ENCODE measurements around the gene LDB2.

Gene LDB2

DNA sequence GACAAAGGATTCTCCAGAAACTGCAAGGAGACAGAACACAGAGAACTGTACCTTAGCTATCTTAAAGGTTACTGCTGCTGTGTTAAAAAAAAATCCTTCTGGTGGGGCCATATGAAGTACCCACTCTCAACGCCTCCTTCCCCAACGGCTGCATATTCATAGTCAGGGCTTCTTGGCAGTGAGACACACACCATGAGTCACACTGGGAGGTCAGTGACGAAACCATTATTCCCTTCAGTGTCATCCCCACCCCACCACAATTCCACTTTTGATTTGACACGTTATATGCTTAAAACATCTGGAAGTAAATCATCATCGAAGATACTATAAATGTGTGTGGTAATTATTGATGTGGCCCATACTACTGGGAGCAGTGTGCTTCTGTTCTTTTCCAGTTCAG, 271.5 kb downstream of the LDB2 start:
- Histone ChIP-seq H3K36me3 (ENCODE audit: control insufficient read depth in 2 of 2, insufficient read depth in 2 of 2, low read length in 2 of 2) (no peaks in the 10 kb centered on the region), H3K4me1 (ENCODE audit: control insufficient read depth in 2 of 2, insufficient read depth in 2 of 2, low read length in 2 of 2) (no peaks in the 10 kb centered on the region), H3K9me3 (ENCODE audit: control insufficient read depth in 2 of 2, low read length in 2 of 2) (no peaks in the 10 kb centered on the region), H3K27me3 (ENCODE audit: control insufficient read depth in 2 of 2, insufficient read depth in 2 of 2, low read length in 2 of 2) (no peaks in the 10 kb centered on the region), H3K4me3 (ENCODE audit: low read length in 2 of 2) (no peak overlapping the region), H3K27ac (ENCODE audit: low read depth in 2 of 2, low read length in 2 of 2) (no peak overlapping the region), H3K9ac (ENCODE audit: low read depth in 1 of 2, low read length in 2 of 2) (no peak overlapping the region)

DNA sequence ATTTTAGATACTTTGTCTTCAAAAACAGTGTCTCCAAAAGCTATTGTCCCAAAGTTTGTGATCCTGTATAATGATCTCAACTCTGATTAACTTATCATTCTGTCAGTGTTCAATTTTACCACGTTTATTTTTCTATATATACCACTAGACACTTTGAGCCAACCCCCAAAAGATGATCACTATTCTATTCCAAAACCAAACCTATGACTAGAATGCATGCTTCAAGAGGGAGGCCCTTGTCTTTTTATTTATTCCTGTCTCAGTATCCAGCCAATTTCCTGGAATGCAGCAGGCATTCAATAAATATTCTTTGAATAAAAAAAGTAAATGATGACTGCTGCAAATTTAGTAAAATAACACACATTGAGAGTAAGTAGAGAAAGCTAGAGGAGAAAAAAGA, 275.6 kb downstream of the LDB2 start:
- no peaks in the 10 kb centered on the region for H3K27me3 ChIP-seq (ENCODE audit: control insufficient read depth in 2 of 2, insufficient read depth in 2 of 2, low read length in 2 of 2)
- no peaks in the 10 kb centered on the region for H3K4me1 ChIP-seq (ENCODE audit: control insufficient read depth in 2 of 2, insufficient read depth in 2 of 2, low read length in 2 of 2)
- H3K36me3 ChIP-seq (ENCODE audit: control insufficient read depth in 2 of 2, insufficient read depth in 2 of 2, low read length in 2 of 2), result no peaks in the 10 kb centered on the region
- H3K9ac ChIP-seq (ENCODE audit: low read depth in 1 of 2, low read length in 2 of 2), result no peak overlapping the region
- H3K9me3 ChIP-seq (ENCODE audit: control insufficient read depth in 2 of 2, low read length in 2 of 2), result no peaks in the 10 kb centered on the region
- no peak overlapping the region for H3K27ac ChIP-seq (ENCODE audit: low read depth in 2 of 2, low read length in 2 of 2)
- H3K4me3 ChIP-seq (ENCODE audit: low read length in 2 of 2), result no peak overlapping the region

GRCh38 chr4:16617435-16617834, 281.0 kb downstream of the LDB2 start:
- H3K36me3 ChIP-seq (ENCODE audit: control insufficient read depth in 2 of 2, insufficient read depth in 2 of 2, low read length in 2 of 2), result no peaks in the 10 kb centered on the region
- no peaks in the 10 kb centered on the region for H3K4me1 ChIP-seq (ENCODE audit: control insufficient read depth in 2 of 2, insufficient read depth in 2 of 2, low read length in 2 of 2)
- H3K4me3 ChIP-seq (ENCODE audit: low read length in 2 of 2), result no peak overlapping the region
- H3K9ac ChIP-seq (ENCODE audit: low read depth in 1 of 2, low read length in 2 of 2), result no peak overlapping the region
- no peaks in the 10 kb centered on the region for H3K27me3 ChIP-seq (ENCODE audit: control insufficient read depth in 2 of 2, insufficient read depth in 2 of 2, low read length in 2 of 2)
- H3K27ac ChIP-seq (ENCODE audit: low read depth in 2 of 2, low read length in 2 of 2), result no peak overlapping the region
- H3K9me3 ChIP-seq (ENCODE audit: control insufficient read depth in 2 of 2, low read length in 2 of 2), result no peaks in the 10 kb centered on the region

DNA sequence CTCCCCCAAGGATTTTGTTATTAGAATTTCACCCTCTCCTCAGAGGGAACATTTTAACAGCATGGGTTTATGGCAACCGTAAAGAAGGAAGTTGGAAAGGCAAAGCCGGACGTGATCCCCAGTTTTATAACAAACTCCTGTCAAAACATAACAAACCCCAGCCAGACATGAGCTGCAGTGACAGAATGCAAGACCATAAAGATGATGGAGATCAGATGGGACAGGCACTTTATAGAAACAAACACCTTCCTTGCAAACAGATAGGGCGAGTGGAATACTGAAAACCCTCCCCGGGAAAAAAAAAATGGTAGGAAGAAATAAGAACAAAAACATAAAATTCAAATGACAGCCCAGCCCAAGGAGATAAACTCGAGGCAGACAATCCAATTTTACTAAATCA, 281.4 kb downstream of the LDB2 start:
- Histone ChIP-seq H3K4me1 (ENCODE audit: control insufficient read depth in 2 of 2, insufficient read depth in 2 of 2, low read length in 2 of 2) (no peaks in the 10 kb centered on the region), H3K27ac (ENCODE audit: low read depth in 2 of 2, low read length in 2 of 2) (no peak overlapping the region), H3K9ac (ENCODE audit: low read depth in 1 of 2, low read length in 2 of 2) (no peak overlapping the region), H3K9me3 (ENCODE audit: control insufficient read depth in 2 of 2, low read length in 2 of 2) (no peaks in the 10 kb centered on the region), H3K27me3 (ENCODE audit: control insufficient read depth in 2 of 2, insufficient read depth in 2 of 2, low read length in 2 of 2) (no peaks in the 10 kb centered on the region), H3K4me3 (ENCODE audit: low read length in 2 of 2) (no peak overlapping the region), H3K36me3 (ENCODE audit: control insufficient read depth in 2 of 2, insufficient read depth in 2 of 2, low read length in 2 of 2) (no peaks in the 10 kb centered on the region)

- no peak overlapping the region for H3K9ac ChIP-seq (ENCODE audit: low read depth in 1 of 2, low read length in 2 of 2)
- H3K4me3 ChIP-seq (ENCODE audit: low read length in 2 of 2), result no peak overlapping the region
- no peaks in the 10 kb centered on the region for H3K4me1 ChIP-seq (ENCODE audit: control insufficient read depth in 2 of 2, insufficient read depth in 2 of 2, low read length in 2 of 2)
- no peaks in the 10 kb centered on the region for H3K36me3 ChIP-seq (ENCODE audit: control insufficient read depth in 2 of 2, insufficient read depth in 2 of 2, low read length in 2 of 2)
- no peaks in the 10 kb centered on the region for H3K27me3 ChIP-seq (ENCODE audit: control insufficient read depth in 2 of 2, insufficient read depth in 2 of 2, low read length in 2 of 2)
- peaks cover 0 to 3% of the 10 kb centered on the region in 2 donors for H3K9me3 ChIP-seq (ENCODE audit: control insufficient read depth in 2 of 2, low read length in 2 of 2)
- H3K27ac ChIP-seq (ENCODE audit: low read depth in 2 of 2, low read length in 2 of 2), result no peak overlapping the region
Measured at GRCh38 chr4:16609170-16609758, 289.2 kb downstream of the LDB2 start.

- Histone ChIP-seq H3K4me1 (ENCODE audit: control insufficient read depth in 2 of 2, insufficient read depth in 2 of 2, low read length in 2 of 2) (no peaks in the 10 kb centered on the region), H3K4me3 (ENCODE audit: low read length in 2 of 2) (no peak overlapping the region), H3K36me3 (ENCODE audit: control insufficient read depth in 2 of 2, insufficient read depth in 2 of 2, low read length in 2 of 2) (no peaks in the 10 kb centered on the region), H3K27me3 (ENCODE audit: control insufficient read depth in 2 of 2, insufficient read depth in 2 of 2, low read length in 2 of 2) (no peaks in the 10 kb centered on the region), H3K9me3 (ENCODE audit: control insufficient read depth in 2 of 2, low read length in 2 of 2) (peaks cover 0 to 3% of the 10 kb centered on the region in 2 donors), H3K9ac (ENCODE audit: low read depth in 1 of 2, low read length in 2 of 2) (no peak overlapping the region), H3K27ac (ENCODE audit: low read depth in 2 of 2, low read length in 2 of 2) (no peak overlapping the region)
Measured at GRCh38 chr4:16608611-16609125, 289.8 kb downstream of the LDB2 start.

DNA sequence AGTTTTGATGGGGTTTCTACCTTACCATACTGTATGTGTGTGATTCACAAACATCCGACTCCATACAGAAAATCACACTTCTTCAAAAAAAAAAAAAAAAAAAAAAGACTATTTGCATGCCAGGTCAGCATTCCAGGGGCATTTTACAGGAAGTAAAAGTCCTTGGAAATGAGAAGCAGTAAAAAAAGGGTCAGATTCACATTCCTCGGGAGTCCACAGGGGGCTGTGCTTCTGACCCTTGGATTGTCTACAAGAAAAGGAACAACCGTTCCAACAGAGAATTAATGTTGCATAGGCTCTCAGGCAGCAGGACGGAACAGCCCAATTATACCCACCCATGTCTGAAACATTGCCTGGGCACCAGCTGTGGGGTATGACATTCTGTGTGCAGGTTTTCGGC, 290.3 kb downstream of the LDB2 start:
- H3K9ac ChIP-seq (ENCODE audit: low read depth in 1 of 2, low read length in 2 of 2), result no peak overlapping the region
- H3K36me3 ChIP-seq (ENCODE audit: control insufficient read depth in 2 of 2, insufficient read depth in 2 of 2, low read length in 2 of 2), result no peaks in the 10 kb centered on the region
- H3K4me3 ChIP-seq (ENCODE audit: low read length in 2 of 2), result no peak overlapping the region
- no peaks in the 10 kb centered on the region for H3K27me3 ChIP-seq (ENCODE audit: control insufficient read depth in 2 of 2, insufficient read depth in 2 of 2, low read length in 2 of 2)
- no peak overlapping the region for H3K27ac ChIP-seq (ENCODE audit: low read depth in 2 of 2, low read length in 2 of 2)
- H3K4me1 ChIP-seq (ENCODE audit: control insufficient read depth in 2 of 2, insufficient read depth in 2 of 2, low read length in 2 of 2), result no peaks in the 10 kb centered on the region
- peaks cover 0 to 3% of the 10 kb centered on the region in 2 donors for H3K9me3 ChIP-seq (ENCODE audit: control insufficient read depth in 2 of 2, low read length in 2 of 2)

DNA sequence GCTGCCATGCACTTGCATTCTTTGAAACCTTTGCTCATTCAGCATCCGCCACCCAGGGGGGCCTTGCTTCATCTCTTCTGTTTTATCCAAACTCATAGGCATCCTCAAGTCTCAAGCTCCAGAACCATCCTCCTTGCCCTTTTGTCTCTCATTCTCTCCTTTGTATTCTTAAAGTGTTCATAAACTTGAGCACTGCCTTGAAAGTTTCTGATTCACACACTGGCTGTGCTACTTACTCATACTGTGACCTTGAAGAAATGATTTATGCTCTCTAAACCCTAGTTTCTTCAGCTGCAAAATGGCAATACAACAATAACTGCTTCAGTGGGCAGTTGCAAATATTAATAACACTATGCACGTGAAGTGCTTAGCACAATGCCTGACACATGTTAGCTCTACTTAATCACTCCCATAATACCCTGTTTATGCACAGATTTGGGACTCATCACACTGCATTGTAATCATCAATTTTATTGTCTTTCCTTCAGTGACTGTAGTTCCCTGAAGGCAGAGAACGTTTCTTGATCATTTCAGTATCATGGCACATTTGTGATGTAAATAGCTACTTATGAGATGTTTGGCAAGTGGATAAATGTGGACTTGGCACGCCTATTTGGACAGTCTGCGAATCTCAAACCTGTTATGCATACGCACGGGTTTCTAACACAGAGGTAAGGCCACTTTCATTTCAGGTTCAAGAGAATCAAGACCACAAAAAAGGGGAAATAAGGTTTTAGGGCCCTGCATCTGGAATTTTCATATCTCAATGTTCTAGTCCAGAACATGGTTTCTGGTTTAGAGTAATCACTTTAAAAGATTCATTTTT, 291.0 kb downstream of the LDB2 start:
- Histone ChIP-seq H3K27me3 (ENCODE audit: control insufficient read depth in 2 of 2, insufficient read depth in 2 of 2, low read length in 2 of 2) (no peaks in the 10 kb centered on the region), H3K36me3 (ENCODE audit: control insufficient read depth in 2 of 2, insufficient read depth in 2 of 2, low read length in 2 of 2) (no peaks in the 10 kb centered on the region), H3K4me1 (ENCODE audit: control insufficient read depth in 2 of 2, insufficient read depth in 2 of 2, low read length in 2 of 2) (no peaks in the 10 kb centered on the region), H3K9ac (ENCODE audit: low read depth in 1 of 2, low read length in 2 of 2) (no peak overlapping the region), H3K9me3 (ENCODE audit: control insufficient read depth in 2 of 2, low read length in 2 of 2) (peaks cover 0 to 3% of the 10 kb centered on the region in 2 donors), H3K4me3 (ENCODE audit: low read length in 2 of 2) (no peak overlapping the region), H3K27ac (ENCODE audit: low read depth in 2 of 2, low read length in 2 of 2) (no peak overlapping the region)

DNA sequence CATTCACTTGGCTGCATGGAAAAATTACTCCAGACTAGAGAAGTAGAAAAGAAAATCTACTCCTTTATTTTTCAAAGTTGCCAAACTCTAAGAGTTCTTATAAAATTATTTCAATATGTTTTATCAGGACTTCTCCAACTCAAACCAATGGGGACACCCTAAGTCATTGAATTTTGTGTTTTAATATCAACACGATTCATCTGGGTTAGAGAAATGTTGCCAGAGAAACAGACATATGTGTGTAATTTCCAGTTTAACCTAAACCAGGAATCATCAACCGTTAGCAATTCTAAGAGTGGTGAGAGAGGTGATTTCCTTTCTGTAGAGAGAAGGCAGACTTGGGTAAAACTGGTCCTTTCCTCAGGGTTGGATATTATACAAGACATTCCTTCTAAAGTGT, 291.8 kb downstream of the LDB2 start:
- no peak overlapping the region for H3K9ac ChIP-seq (ENCODE audit: low read depth in 1 of 2, low read length in 2 of 2)
- no peaks in the 10 kb centered on the region for H3K4me1 ChIP-seq (ENCODE audit: control insufficient read depth in 2 of 2, insufficient read depth in 2 of 2, low read length in 2 of 2)
- H3K36me3 ChIP-seq (ENCODE audit: control insufficient read depth in 2 of 2, insufficient read depth in 2 of 2, low read length in 2 of 2), result no peaks in the 10 kb centered on the region
- peaks cover 0 to 3% of the 10 kb centered on the region in 2 donors for H3K9me3 ChIP-seq (ENCODE audit: control insufficient read depth in 2 of 2, low read length in 2 of 2)
- H3K4me3 ChIP-seq (ENCODE audit: low read length in 2 of 2), result no peak overlapping the region
- H3K27me3 ChIP-seq (ENCODE audit: control insufficient read depth in 2 of 2, insufficient read depth in 2 of 2, low read length in 2 of 2), result no peaks in the 10 kb centered on the region
- H3K27ac ChIP-seq (ENCODE audit: low read depth in 2 of 2, low read length in 2 of 2), result no peak overlapping the region

- Histone ChIP-seq H3K4me1 (ENCODE audit: control insufficient read depth in 2 of 2, insufficient read depth in 2 of 2, low read length in 2 of 2) (no peaks in the 10 kb centered on the region), H3K9ac (ENCODE audit: low read depth in 1 of 2, low read length in 2 of 2) (no peak overlapping the region), H3K36me3 (ENCODE audit: control insufficient read depth in 2 of 2, insufficient read depth in 2 of 2, low read length in 2 of 2) (no peaks in the 10 kb centered on the region), H3K4me3 (ENCODE audit: low read length in 2 of 2) (no peak overlapping the region), H3K27me3 (ENCODE audit: control insufficient read depth in 2 of 2, insufficient read depth in 2 of 2, low read length in 2 of 2) (no peaks in the 10 kb centered on the region), H3K9me3 (ENCODE audit: control insufficient read depth in 2 of 2, low read length in 2 of 2) (peaks cover 0 to 3% of the 10 kb centered on the region in 2 donors), H3K27ac (ENCODE audit: low read depth in 2 of 2, low read length in 2 of 2) (no peak overlapping the region)
Measured at GRCh38 chr4:16603178-16603577, 295.3 kb downstream of the LDB2 start.

Measured in mucosa of rectum (tissue), 2 donors.